ENCODE data around the gene MAP7. TPM values are rescaled to one million over a fixed set of nuclear protein-coding genes. Genes with fewer than 3 reads are reported as not detected.

The MAP7 gene
- total and polyA plus RNA-seq, 2 donors (not counting 3 experiments of a cell fraction or from before 2014, with no cell fraction given), result 0.07 to 0.42 TPM

GRCh38 chr6:136425793-136426192, 124.4 kb downstream of the MAP7 start:
- H4K20me1 ChIP-seq (replicated peaks; ENCODE audit: control insufficient read depth, extremely low read depth, insufficient read depth, low read length), result peaks cover under 1% of the 10 kb centered on the region
- DNase-seq (ENCODE audit: low read depth, low spot score), result no peak
- dilution Hi-C loops (cut with MboI; ENCODE audit: extremely low pct_ligation_motif_present, low sequenced_read_pairs) (no loop called here), intact Hi-C loops (cut with micrococcal nuclease) (no loop called here)
- H3K4me2 ChIP-seq (ENCODE audit: insufficient read depth, low read length), result no peak overlapping the region
- no peak overlapping the region for H2AFZ ChIP-seq (ENCODE audit: low read depth, low read length)
- no peaks in the 10 kb centered on the region for H3K9me3 ChIP-seq (replicated peaks; ENCODE audit: control insufficient read depth, insufficient read depth, low read length)
- TF ChIP-seq EZH2 (IDR thresholded peaks at IDR 0.05; ENCODE audit: borderline replicate concordance, low read depth, low read length, severe bottlenecking), result no peak
- TF ChIP-seq POLR2AphosphoS5 (IDR thresholded peaks at IDR 0.05; ENCODE audit: insufficient read depth, low read depth, low read length), result no peak
- no peak for TF ChIP-seq POLR2A (IDR thresholded peaks at IDR 0.05; ENCODE audit: low read depth, low read length)
- no peak for TF ChIP-seq JUN (IDR thresholded peaks at IDR 0.05; ENCODE audit: borderline replicate concordance, insufficient read depth, insufficient read length, low read depth)
- no peak for TF ChIP-seq CTCF (IDR thresholded peaks at IDR 0.05; ENCODE audit: extremely low read depth in 1 of 2, insufficient read depth in 1 of 2, low read depth in 1 of 2, low read length in 2 of 2)
- TF ChIP-seq FOS (IDR thresholded peaks at IDR 0.05; ENCODE audit: borderline replicate concordance, insufficient read depth, low read length), result no peak
- TF ChIP-seq, protein P1, sequence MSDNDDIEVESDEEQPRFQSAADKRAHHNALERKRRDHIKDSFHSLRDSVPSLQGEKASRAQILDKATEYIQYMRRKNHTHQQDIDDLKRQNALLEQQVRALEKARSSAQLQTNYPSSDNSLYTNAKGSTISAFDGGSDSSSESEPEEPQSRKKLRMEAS (IDR thresholded peaks at IDR 0.05; ENCODE audit: insufficient read depth, insufficient read length), result no peak
- TF ChIP-seq GATA2 (IDR thresholded peaks at IDR 0.05; ENCODE audit: insufficient read depth, insufficient read length, low read depth, low read length), result no peak
- no peak for TF ChIP-seq MYC (IDR thresholded peaks at IDR 0.05; ENCODE audit: low read depth, low read length)
- H3K79me2 ChIP-seq (ENCODE audit: control insufficient read depth, insufficient read depth, low read length), result no peaks in the 10 kb centered on the region
- peaks cover 2 to 4% of the 10 kb centered on the region in 2 experiments for H3K27me3 ChIP-seq (ENCODE audit: control insufficient read depth in 2 of 2, insufficient read depth in 2 of 2, low read length in 2 of 2)
- CTCF ChIA-PET, result no interaction called here
- H3K27ac ChIP-seq (ENCODE audit: insufficient read depth, low read depth, low read length), result no peak overlapping the region
- H3K9me1 ChIP-seq (replicated peaks; ENCODE audit: control insufficient read depth, extremely low read depth, insufficient read depth, low read length), result no peaks in the 10 kb centered on the region
- POLR2A ChIA-PET, result no interaction called here
- no peak for FAIRE-seq
- no peaks in the 10 kb centered on the region for H3K4me1 ChIP-seq (ENCODE audit: control insufficient read depth, extremely low read depth, insufficient read depth, low read length)
- H3K36me3 ChIP-seq (ENCODE audit: control insufficient read depth in 2 of 2, extremely low read depth in 1 of 2, insufficient read depth in 2 of 2, low read length in 2 of 2), result no peaks in the 10 kb centered on the region
- no peak overlapping the region for H3K9ac ChIP-seq (replicated peaks; ENCODE audit: extremely low read depth, insufficient read depth, low read length)
- BruUV-seq (replicated peaks), result no TSS peak
- H3K4me3 ChIP-seq (replicated peaks in 1 of 3; ENCODE audit: insufficient read depth in 1 of 3, low read depth in 1 of 3, low read length in 3 of 3), result no peak overlapping the region
